Neural progenitor cell (in vitro differentiated cells): Measurements from ENCODE around the gene OR1K1. TPM values are rescaled to one million over a fixed set of nuclear protein-coding genes. Genes with fewer than 3 reads are reported as not detected.
A peak's percentile ranks its signal among the peaks of the same experiment; 100 is the strongest.
"Not testable (repeated sequence)": the region's sequence is repeated elsewhere in the genome, so short reads cannot be mapped to it uniquely, and the experiment has no call there.

ENCODE experiments used
- DNase-seq: peaks from one replicate; pipeline ENCODE4 v3.0.0-alpha.2; 2016; ENCODE audit warnings: low spot score
- H2AFZ ChIP-seq: fragments of 200-600 bp; sonication (generic); replicated peaks from 2 replicates; pipeline ENCODE4 v1.6.1; 2016; ENCODE audit warnings: antibody characterized with exemption
- H3F3A ChIP-seq: fragments of 200-600 bp; sonication (generic); 2 replicates; pipeline ENCODE4 v1.6.1; 2016; ENCODE audit warnings: antibody characterized with exemption, low read depth
- H3K27ac ChIP-seq: fragments of 200-600 bp; sonication (generic); 2 replicates; pipeline ENCODE4 v1.5.1; 2016; ENCODE audit warnings: mild to moderate bottlenecking
- H3K27me3 ChIP-seq: fragments of 200-600 bp; sonication (generic); 2 replicates; pipeline ENCODE4 v1.6.1; 2016; ENCODE audit warnings: mild to moderate bottlenecking, moderate library complexity
- H3K36me3 ChIP-seq: fragments of 200-600 bp; sonication (generic); 2 replicates; pipeline ENCODE4 v1.5.1; 2016
- H3K4me1 ChIP-seq: fragments of 200-600 bp; sonication (generic); 2 replicates; pipeline ENCODE4 v1.6.1; 2016; ENCODE audit warnings: mixed run types
- H3K4me2 ChIP-seq: fragments of 200-600 bp; sonication (generic); 2 replicates; pipeline ENCODE4 v1.6.1; 2016
- H3K4me3 ChIP-seq: fragments of 200-600 bp; sonication (generic); 2 replicates; pipeline ENCODE4 v1.5.1; 2016
- H3K79me2 ChIP-seq: fragments of 200-600 bp; sonication (generic); 2 replicates; pipeline ENCODE4 v1.6.1; 2016; ENCODE audit warnings: low read depth
- H3K9ac ChIP-seq: fragments of 200-600 bp; sonication (generic); 2 replicates; pipeline ENCODE4 v1.6.1; 2016
- H3K9me3 ChIP-seq: fragments of 200-600 bp; sonication (generic); 2 replicates; pipeline ENCODE4 v1.5.1; 2016; ENCODE audit warnings: low read depth
- H4K20me1 ChIP-seq: fragments of 200-600 bp; sonication (generic); 2 replicates; pipeline ENCODE4 v1.6.1; 2016; ENCODE audit warnings: low read depth
- H3K27ac Mint-ChIP-seq: 3 replicates; pipeline ENCODE4 v1.8.0; 2021; ENCODE audit warnings: mixed read lengths
- H3K27me3 Mint-ChIP-seq: 2 replicates; pipeline ENCODE4 v1.8.0; 2022; ENCODE audit warnings: low read depth, mild to moderate bottlenecking, inconsistent platforms, moderate library complexity, mixed read lengths; ENCODE audit not compliant: insufficient read depth
- H3K36me3 Mint-ChIP-seq: 3 replicates; pipeline ENCODE4 v1.8.0; 2021; ENCODE audit warnings: mixed read lengths
- H3K4me1 Mint-ChIP-seq: 3 replicates; pipeline ENCODE4 v1.8.0; 2021; ENCODE audit warnings: mixed read lengths
- H3K4me3 Mint-ChIP-seq: 3 replicates; pipeline ENCODE4 v1.8.0; 2021; ENCODE audit warnings: mild to moderate bottlenecking, moderate library complexity, mixed read lengths
- H3K9me3 Mint-ChIP-seq: 3 replicates; pipeline ENCODE4 v1.8.0; 2020; ENCODE audit warnings: mixed read lengths
- EZH2 ChIP-seq: fragments of 200-600 bp; sonication (generic); IDR thresholded peaks from 2 replicates; pipeline ENCODE4 v1.6.1; 2017; ENCODE audit warnings: antibody characterized with exemption, mild to moderate bottlenecking, moderate library complexity
- EZH2phosphoT487 ChIP-seq: fragments of 200-600 bp; sonication (generic); IDR thresholded peaks from 2 replicates; pipeline ENCODE4 v1.6.1; 2017; ENCODE audit warnings: antibody characterized with exemption
- total RNA-seq: library from RNA; depleted of rRNA; stranded (reverse); fragments of >200 nt; gene quantifications from 2 replicates; pipeline ENCODE4 v1.2.3, GENCODE V29; 2015; ENCODE audit warnings: low replicate concordance
- TF ChIP-seq, protein P1 (sequence below): fragments of 200-600 bp; sonication (generic); IDR thresholded peaks from 2 replicates; pipeline ENCODE4 v1.5.1; 2017; ENCODE audit warnings: antibody characterized with exemption, mild to moderate bottlenecking

The OR1K1 gene
- total RNA-seq, 1 donor from 2014 or later = not detected

DNA sequence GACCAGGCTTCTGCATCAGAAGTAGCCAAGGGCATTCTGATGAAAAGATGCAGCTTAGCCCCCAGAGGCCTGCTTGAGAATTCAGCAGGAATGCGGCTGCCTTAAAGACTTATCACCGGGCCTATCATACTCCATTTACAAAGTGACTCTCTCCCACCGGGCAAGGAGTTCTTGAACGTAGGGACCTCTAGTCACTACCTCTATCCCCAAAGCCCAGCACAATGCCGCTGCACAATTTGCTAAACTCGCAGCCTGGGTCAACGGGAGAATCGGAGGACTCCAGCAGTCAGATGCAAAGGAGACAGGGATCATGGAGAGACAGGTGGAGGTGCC is 27.8 kb downstream of the OR1K1 start:
- Histone ChIP-seq H3K36me3 (no peaks in the 10 kb centered on the region), H3K9ac (peak overlapping the region; percentile 80), H3K4me2 (peak overlapping the region; percentile 84), H3K27me3 (no peaks in the 10 kb centered on the region), H3K27ac (peak overlapping the region; percentile 83), H4K20me1 (peaks cover 35% of the 10 kb centered on the region), H3K4me1 (peaks cover 9% of the 10 kb centered on the region), H3K79me2 (peaks cover 44% of the 10 kb centered on the region), H3K9me3 (no peaks in the 10 kb centered on the region), H3K4me3 (peak overlapping the region; percentile 93), H2AFZ (peak overlapping the region; percentile 84), H3F3A (peaks cover 15% of the 10 kb centered on the region)
- no peaks in the 10 kb centered on the region for H3K9me3 Mint-ChIP-seq
- peaks cover 13% of the 10 kb centered on the region for H3K4me1 Mint-ChIP-seq
- no peak for TF ChIP-seq EZH2
- TF ChIP-seq, protein P1, sequence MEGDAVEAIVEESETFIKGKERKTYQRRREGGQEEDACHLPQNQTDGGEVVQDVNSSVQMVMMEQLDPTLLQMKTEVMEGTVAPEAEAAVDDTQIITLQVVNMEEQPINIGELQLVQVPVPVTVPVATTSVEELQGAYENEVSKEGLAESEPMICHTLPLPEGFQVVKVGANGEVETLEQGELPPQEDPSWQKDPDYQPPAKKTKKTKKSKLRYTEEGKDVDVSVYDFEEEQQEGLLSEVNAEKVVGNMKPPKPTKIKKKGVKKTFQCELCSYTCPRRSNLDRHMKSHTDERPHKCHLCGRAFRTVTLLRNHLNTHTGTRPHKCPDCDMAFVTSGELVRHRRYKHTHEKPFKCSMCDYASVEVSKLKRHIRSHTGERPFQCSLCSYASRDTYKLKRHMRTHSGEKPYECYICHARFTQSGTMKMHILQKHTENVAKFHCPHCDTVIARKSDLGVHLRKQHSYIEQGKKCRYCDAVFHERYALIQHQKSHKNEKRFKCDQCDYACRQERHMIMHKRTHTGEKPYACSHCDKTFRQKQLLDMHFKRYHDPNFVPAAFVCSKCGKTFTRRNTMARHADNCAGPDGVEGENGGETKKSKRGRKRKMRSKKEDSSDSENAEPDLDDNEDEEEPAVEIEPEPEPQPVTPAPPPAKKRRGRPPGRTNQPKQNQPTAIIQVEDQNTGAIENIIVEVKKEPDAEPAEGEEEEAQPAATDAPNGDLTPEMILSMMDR = no peak
- TF ChIP-seq EZH2phosphoT487 = no peak
- H3K4me3 Mint-ChIP-seq = peak overlapping the region; percentile 100
- peaks cover 2% of the 10 kb centered on the region for H3K27me3 Mint-ChIP-seq
- peaks cover 7% of the 10 kb centered on the region for H3K36me3 Mint-ChIP-seq
- H3K27ac Mint-ChIP-seq = peak overlapping the region; percentile 99
- peak; percentile 68 for DNase-seq

DNA sequence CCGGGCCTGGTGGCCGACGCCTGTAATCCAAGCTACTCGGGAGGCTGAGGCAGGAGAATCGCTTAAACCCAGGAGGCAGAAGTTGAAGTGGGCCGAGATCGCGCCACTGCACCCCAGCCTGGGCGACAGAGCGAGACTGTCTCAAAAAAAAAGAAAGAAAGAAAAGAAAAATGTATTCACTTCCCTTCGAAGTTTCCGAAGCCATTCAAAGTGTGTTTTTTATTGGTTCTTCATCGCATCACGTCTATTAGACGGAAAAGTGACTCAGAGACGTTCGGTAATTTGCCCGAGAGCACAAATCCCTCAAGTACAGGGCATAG is 29.0 kb downstream of the OR1K1 start:
- H2AFZ ChIP-seq = peak overlapping the region; percentile 84
- not testable (repeated sequence) for H3K36me3 ChIP-seq, H3K9me3 Mint-ChIP-seq, H3K9ac ChIP-seq, H3K9me3 ChIP-seq, H3K27ac ChIP-seq, DNase-seq, H3K27me3 Mint-ChIP-seq, H3K4me1 ChIP-seq, H3K27me3 ChIP-seq, H3K36me3 Mint-ChIP-seq
- Mint-ChIP-seq H3K27ac (peak overlapping the region; percentile 93), H3K4me3 (peak overlapping the region; percentile 100), H3K4me1 (peaks cover 13% of the 10 kb centered on the region)
- H3K79me2 ChIP-seq = peaks cover 42% of the 10 kb centered on the region
- peaks cover 15% of the 10 kb centered on the region for H3F3A ChIP-seq
- H4K20me1 ChIP-seq = peaks cover 27% of the 10 kb centered on the region
- H3K4me2 ChIP-seq = peak overlapping the region; percentile 84
- H3K4me3 ChIP-seq = peak overlapping the region; percentile 93

- no peak overlapping the region for H3K4me3 Mint-ChIP-seq
- Histone ChIP-seq H3K27ac (no peak overlapping the region), H3K4me2 (no peak overlapping the region), H3K4me1 (peaks cover 14% of the 10 kb centered on the region), H3K27me3 (no peaks in the 10 kb centered on the region), H3F3A (peaks cover 15% of the 10 kb centered on the region), H3K36me3 (no peaks in the 10 kb centered on the region), H2AFZ (no peak overlapping the region), H3K9ac (no peak overlapping the region), H3K4me3 (no peak overlapping the region), H4K20me1 (peaks cover 8% of the 10 kb centered on the region), H3K9me3 (no peaks in the 10 kb centered on the region), H3K79me2 (peaks cover 9% of the 10 kb centered on the region)
- DNase-seq = no peak
- TF ChIP-seq EZH2 (no peak), EZH2phosphoT487 (no peak)
- TF ChIP-seq, protein P1 = no peak
- H3K9me3 Mint-ChIP-seq = no peaks in the 10 kb centered on the region
- H3K27me3 Mint-ChIP-seq = peaks cover 2% of the 10 kb centered on the region
- H3K36me3 Mint-ChIP-seq = no peaks in the 10 kb centered on the region
- peaks cover 13% of the 10 kb centered on the region for H3K4me1 Mint-ChIP-seq
- H3K27ac Mint-ChIP-seq = no peak overlapping the region
Measured at GRCh38 chr9:122832194-122832593, 32.3 kb downstream of the OR1K1 start.

DNA sequence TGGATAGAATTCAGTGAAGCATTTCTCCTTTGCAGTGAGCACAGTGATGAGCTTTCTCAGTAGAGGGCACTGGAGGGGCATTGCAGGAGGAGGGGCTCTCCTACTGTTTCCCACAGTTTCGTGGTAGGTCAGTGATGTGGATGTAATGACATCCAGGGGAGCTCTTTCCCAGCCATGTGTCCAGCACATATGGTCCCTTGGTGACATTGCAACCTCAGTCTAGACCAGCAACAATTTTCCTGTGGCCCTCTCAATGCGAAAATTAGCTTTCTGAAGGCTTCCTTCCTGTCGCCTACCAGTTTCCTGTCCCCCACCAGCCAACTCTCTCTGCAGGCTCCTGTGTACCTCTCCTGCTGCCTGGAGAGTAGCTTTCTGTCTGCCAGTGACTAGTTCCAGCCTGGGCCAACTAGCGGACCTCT is 35.4 kb downstream of the OR1K1 start:
- no peak overlapping the region for H3K27ac Mint-ChIP-seq
- Histone ChIP-seq H2AFZ (peak overlapping the region; percentile 83), H3F3A (no peaks in the 10 kb centered on the region), H3K4me2 (peak overlapping the region; percentile 51), H3K27me3 (no peaks in the 10 kb centered on the region), H3K36me3 (no peaks in the 10 kb centered on the region), H3K9me3 (no peaks in the 10 kb centered on the region), H3K79me2 (no peaks in the 10 kb centered on the region), H3K9ac (no peak overlapping the region), H3K27ac (no peak overlapping the region), H3K4me1 (peaks cover 11% of the 10 kb centered on the region), H4K20me1 (no peaks in the 10 kb centered on the region), H3K4me3 (no peak overlapping the region)
- TF ChIP-seq EZH2 (no peak), EZH2phosphoT487 (no peak)
- TF ChIP-seq, protein P1 = peak; percentile 45
- H3K27me3 Mint-ChIP-seq = no peaks in the 10 kb centered on the region
- no peaks in the 10 kb centered on the region for H3K9me3 Mint-ChIP-seq
- DNase-seq = peak; percentile 63
- H3K36me3 Mint-ChIP-seq = no peaks in the 10 kb centered on the region
- H3K4me3 Mint-ChIP-seq = no peak overlapping the region
- H3K4me1 Mint-ChIP-seq = peaks cover 7% of the 10 kb centered on the region
